Subcutaneous adipose tissue (tissue), 4 donors: Measurements from ENCODE around the gene CPAMD8. TPM values are rescaled to one million over a fixed set of nuclear protein-coding genes. Genes with fewer than 3 reads are reported as not detected.

Experiments
- total RNA-seq, 4 donors: library from RNA; depleted of rRNA; stranded (reverse); fragments of >200 nt; gene quantifications; one replicate each; pipeline ENCODE4 v1.1.0, GENCODE V29; 2016
- TF ChIP-seq, protein P1 (sequence below): fragments of 450-650 bp; IDR thresholded peaks from one replicate; pipeline ENCODE4 v1.5.1; 2016; ENCODE audit warnings: low read depth, mild to moderate bottlenecking, control low read depth, antibody characterized with exemption, moderate library complexity

CPAMD8 gene
- total RNA-seq, 4 donors from 2014 or later: 3.7 to 75.5 (median 22.0) TPM

DNA sequence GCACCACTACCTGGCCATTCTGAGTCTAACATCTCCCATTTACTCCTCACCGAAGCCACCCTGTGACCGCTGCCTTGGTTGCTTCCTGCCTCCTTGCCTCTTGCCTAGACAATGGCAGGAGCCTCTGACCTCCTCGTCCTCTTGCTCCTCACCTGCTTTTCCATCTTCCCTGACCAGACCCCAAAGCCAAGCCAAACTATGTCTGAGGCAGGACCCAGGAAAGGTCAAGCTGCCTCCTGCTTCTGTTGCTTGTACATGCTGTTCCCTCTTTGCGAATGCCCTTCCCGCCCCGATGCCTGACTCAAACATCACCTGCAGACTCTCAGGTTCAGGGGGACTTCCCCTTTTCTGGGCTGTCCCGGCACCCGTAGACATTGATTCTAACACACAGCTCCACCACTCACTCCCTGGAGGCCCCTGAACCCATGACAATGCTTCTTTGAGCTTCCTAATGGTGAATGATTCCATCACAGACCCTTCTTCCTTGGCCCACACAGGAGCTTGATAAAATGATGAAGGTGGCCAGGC, 77.0 kb downstream of the CPAMD8 start:
- TF ChIP-seq, protein P1, sequence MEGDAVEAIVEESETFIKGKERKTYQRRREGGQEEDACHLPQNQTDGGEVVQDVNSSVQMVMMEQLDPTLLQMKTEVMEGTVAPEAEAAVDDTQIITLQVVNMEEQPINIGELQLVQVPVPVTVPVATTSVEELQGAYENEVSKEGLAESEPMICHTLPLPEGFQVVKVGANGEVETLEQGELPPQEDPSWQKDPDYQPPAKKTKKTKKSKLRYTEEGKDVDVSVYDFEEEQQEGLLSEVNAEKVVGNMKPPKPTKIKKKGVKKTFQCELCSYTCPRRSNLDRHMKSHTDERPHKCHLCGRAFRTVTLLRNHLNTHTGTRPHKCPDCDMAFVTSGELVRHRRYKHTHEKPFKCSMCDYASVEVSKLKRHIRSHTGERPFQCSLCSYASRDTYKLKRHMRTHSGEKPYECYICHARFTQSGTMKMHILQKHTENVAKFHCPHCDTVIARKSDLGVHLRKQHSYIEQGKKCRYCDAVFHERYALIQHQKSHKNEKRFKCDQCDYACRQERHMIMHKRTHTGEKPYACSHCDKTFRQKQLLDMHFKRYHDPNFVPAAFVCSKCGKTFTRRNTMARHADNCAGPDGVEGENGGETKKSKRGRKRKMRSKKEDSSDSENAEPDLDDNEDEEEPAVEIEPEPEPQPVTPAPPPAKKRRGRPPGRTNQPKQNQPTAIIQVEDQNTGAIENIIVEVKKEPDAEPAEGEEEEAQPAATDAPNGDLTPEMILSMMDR: no peak

DNA sequence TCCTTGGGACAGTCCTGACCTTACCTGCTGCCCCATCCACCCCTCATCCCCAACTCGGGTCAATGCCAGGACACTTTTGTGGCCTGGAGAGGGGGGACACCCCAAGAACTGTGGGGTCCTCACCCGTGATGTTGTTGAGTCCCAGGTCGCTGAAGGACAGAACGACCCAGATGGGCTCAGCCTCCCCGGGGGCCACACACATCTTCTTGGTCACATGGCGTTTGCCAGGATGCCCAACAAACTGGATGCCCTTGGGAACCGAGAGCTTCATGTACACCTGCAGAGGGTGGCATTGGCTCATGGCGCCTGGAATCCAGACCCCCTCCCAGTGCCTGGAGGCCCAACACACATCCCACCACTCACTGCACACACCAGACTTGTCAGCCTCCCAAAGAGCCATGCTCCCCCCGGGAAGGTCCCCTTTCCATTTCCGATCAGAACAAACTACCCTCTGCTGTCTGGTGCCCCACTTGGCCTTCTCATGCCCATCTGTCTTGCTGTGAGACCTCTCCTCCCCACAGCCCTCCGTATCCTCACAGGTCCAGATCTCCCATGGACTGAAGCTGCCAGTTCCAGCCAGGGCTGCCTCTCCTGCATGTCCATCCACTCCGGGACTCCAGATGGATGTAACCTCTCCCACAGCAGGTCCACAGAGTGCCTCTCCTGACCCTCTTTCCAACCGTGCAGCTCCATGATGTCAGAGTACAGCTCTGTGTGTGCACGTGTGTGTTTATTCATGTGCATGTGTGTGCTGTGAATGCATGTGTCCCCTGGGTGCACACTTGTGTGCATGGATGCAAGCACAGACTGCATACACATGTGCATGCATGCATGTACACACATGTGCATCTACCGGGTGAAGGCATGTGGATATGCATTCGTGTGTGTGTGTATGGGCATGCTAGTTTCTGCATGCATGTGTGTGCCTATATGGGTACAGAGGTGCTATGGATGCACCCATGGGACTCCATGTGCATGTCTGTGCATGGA, 79.4 kb downstream of the CPAMD8 start:
- TF ChIP-seq, protein P1: no peak

DNA sequence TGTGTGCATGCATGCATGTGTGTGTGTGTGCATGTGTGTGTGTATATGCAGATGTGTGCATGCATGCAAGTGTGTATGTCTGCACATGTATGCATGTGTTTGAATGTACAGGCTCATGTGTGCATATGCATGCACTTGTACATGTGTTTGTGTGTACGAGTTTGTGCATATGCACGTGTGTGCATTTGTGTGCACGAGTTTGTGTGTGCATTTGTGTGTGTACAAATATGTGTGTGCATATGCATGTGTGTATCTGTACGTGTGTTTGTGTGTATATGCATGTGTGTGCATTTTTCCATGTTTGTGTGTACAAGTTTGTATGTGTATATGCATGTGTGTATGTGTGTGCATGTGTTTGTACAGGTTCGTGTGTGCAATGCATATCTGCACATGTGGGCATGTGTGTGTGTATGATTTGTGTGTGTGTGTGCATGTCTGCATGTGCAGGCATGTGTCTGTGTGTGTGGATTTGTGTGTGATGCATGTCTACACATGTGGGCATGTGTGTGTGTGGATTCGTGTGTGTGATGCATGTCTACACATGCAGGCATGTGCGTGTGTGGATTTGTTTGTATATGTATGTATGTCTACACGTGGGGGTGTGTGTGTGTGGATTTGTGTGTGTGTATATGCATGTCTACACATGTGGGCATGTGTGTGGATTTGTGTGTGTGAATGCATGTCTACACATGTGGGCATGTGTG, 80.7 kb downstream of the CPAMD8 start:
- TF ChIP-seq, protein P1: no peak

DNA sequence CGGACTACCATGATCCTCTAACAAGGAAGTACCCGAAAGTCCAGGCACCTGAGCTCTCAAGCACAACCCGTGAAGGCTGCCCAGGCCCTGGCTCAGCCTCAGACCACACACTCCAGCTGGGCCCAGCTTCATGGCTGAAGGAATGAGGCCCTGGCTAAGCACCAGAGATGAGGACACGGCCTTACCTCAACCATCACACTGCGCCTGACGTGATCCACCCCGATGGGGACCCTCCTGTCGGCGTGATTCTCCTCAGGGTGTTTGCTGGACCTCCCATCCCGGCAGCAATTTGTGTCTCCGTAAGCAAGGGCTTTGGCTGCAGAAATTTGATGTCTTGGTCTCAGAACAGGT, 81.3 kb downstream of the CPAMD8 start:
- TF ChIP-seq, protein P1: no peak

DNA sequence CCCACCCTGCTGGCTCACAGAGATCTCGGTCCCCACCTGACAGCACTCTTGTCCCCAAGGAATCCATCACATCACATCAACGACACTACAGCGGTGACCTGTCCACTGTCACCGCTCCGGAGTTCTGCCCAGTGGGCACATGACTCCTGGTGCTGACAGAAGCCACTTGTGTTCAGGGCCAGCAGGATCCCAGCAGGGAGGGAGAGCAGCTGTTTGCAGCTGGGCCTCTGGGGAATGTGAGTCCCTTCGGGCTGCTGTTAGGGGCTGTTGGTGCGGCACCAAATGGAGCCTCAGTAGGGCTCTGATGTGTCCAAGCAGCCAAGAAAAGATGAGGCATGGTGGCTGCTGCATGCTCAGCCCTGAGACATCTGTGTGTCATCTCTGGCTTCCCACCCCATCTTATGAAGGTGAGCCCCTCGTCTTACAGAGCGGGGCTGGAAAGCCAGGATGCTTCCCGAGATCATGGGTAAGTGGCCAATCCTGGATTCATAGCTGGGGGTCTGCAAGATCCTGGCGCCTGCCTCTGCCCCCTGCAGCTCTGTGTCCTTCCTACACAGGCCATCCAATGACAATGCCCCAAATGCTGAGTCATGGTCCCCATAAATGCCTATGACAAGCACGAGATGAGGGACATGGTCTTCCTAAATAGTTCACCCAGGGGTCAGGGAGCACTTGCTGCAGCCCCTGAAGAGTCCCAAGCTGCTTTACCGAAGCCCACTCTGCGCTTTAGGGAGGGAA, 81.8 kb downstream of the CPAMD8 start:
- TF ChIP-seq, protein P1: no peak

DNA sequence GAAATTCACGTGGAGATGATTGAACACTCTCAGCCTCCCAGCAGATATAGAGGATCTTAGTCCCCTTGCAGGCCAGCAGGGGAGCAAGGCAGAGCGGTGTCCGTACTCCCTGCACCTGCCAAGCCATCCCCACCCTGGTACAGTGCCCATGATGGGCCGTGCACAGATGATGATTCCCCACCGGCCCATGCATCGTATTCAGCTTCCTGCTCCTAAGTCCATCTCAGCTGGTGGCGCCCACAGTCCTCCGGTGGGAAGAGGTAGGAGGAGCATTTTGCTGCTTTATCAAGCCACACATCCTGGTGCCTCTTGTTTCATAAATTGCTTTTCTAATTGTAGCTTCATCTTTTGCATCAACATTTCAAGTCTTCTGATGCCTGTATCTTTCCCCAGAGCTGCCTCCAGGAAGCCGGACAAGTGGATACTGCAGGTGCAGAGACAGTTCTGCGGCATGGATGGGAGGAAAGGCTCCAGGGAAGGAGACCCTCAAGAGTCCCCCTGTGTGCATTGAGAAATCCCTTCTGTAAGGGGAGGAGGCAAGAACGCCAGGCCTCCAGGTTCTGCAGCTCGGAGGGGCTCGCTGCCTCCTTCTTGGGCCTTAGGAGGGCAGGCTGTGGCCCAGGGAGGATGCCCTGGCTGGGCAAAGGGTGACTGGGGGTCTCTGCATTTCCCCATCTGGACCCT, 82.5 kb downstream of the CPAMD8 start:
- TF ChIP-seq, protein P1: no peak
